Liver (tissue), 3 donors: ENCODE measurements around the gene SLC2A5.

Experiments used
- CTCF ChIP-seq: fragments of 150-350 bp; IDR thresholded peaks from 2 replicates; pipeline ENCODE4 v1.5.1; 2017; ENCODE audit warnings: improper control_type of control experiment, low read depth, low read length; ENCODE audit not compliant: missing input control
- GABPA ChIP-seq, 2 donors: IDR thresholded peaks in 1 of 2; conservative IDR thresholded peaks in 1 of 2; 2 replicates each; pipeline ENCODE4 v1.6.1; 2016; ENCODE audit warnings: antibody characterized with exemption in 2 of 2, mild to moderate bottlenecking in 1 of 2, moderate library complexity in 1 of 2
- JUND ChIP-seq, 2 donors: IDR thresholded peaks; 2 replicates each; pipeline ENCODE4 v1.6.1; 2016; ENCODE audit warnings: antibody characterized with exemption in 2 of 2
- MAX ChIP-seq: IDR thresholded peaks from 2 replicates; pipeline ENCODE4 v1.6.1; 2016; ENCODE audit warnings: antibody characterized with exemption
- RAD21 ChIP-seq, 2 donors: IDR thresholded peaks; 2 replicates each; pipeline ENCODE4 v1.6.1; 2016; ENCODE audit warnings: antibody characterized with exemption in 2 of 2, mild to moderate bottlenecking in 2 of 2
- REST ChIP-seq: IDR thresholded peaks from 2 replicates; pipeline ENCODE4 v1.6.1; 2016; ENCODE audit warnings: antibody characterized with exemption, mild to moderate bottlenecking
- RXRA ChIP-seq, 2 donors: IDR thresholded peaks; 2 replicates each; pipeline ENCODE4 v1.6.1; 2017 to 2018; ENCODE audit warnings: antibody characterized with exemption in 2 of 2, mild to moderate bottlenecking in 1 of 2
- SP1 ChIP-seq: IDR thresholded peaks from 2 replicates; pipeline ENCODE4 v1.6.1; 2018; ENCODE audit warnings: antibody characterized with exemption, mild to moderate bottlenecking
- TAF1 ChIP-seq: conservative IDR thresholded peaks from 2 replicates; pipeline ENCODE4 v1.6.1; 2016; ENCODE audit warnings: antibody characterized with exemption, mild to moderate bottlenecking
- TF ChIP-seq, protein P1 (sequence below): IDR thresholded peaks from 2 replicates; pipeline ENCODE4 v1.6.1; 2016; ENCODE audit warnings: antibody characterized with exemption
- donor health status: healthy.
- donor health status: healthy.

DNA sequence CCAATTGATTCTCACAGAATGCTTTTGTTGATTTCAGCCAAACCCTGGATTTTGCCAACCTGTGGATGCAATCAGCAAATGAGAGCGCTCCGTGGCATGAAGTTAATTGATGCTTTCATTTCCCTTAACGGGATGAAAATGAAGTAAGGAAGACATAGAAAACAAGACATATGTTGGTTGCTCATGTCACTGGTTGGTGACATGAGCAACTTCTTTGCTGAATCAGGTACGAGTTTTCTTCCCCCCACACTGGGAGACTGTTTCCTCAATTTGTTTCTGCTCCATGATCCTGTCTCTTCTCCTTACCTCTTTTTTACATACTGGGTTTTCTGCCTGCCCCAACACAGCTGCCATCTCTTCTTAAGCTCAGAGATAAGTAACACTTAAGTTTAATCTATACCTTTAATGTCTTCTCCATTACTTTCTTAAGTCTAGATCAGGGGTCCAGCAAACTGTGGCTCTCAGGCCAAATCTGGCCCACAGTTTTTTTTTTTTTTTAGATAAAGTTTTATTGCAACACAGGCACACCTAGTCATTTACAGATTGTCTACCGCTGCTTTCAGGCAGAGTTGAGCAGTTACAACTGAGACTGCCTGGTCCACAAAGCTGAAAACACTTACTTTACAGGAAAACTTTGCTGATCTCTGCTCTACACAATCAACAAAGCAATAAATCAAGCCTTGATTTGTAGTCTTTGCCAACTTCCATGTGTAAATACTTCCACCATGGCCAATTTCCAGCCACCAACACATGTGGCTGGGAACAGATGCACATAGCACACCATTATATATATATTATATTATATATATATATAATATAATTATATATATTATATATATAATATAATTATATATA lies 46.1 kb upstream of the SLC2A5 start:
- TF ChIP-seq TAF1 (no peak), CTCF (no peak), GABPA (IDR thresholded peaks at IDR 0.05 in 1 of 2, conservative IDR thresholded peaks at IDR 0.05 in 1 of 2) (no peak), RXRA (IDR thresholded peaks at IDR 0.05) (no peak), RAD21 (IDR thresholded peaks at IDR 0.05) (no peak), REST (no peak), JUND (IDR thresholded peaks at IDR 0.05) (no peak), SP1 (no peak), MAX (no peak)
- TF ChIP-seq, protein P1, sequence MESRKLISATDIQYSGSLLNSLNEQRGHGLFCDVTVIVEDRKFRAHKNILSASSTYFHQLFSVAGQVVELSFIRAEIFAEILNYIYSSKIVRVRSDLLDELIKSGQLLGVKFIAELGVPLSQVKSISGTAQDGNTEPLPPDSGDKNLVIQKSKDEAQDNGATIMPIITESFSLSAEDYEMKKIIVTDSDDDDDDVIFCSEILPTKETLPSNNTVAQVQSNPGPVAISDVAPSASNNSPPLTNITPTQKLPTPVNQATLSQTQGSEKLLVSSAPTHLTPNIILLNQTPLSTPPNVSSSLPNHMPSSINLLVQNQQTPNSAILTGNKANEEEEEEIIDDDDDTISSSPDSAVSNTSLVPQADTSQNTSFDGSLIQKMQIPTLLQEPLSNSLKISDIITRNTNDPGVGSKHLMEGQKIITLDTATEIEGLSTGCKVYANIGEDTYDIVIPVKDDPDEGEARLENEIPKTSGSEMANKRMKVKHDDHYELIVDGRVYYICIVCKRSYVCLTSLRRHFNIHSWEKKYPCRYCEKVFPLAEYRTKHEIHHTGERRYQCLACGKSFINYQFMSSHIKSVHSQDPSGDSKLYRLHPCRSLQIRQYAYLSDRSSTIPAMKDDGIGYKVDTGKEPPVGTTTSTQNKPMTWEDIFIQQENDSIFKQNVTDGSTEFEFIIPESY, result no peak
